Activated T-cell treated with anti-CD3 and anti-CD28 coated beads, Interleukin-2, amount 50 U/mL, for 72 hours (primary cell): ENCODE data around the gene TMEM45B. TPM values are rescaled to one million over a fixed set of nuclear protein-coding genes. Genes with fewer than 3 reads are reported as not detected.

Experiments used
- total RNA-seq, 2 donors: library from RNA; stranded (reverse); gene quantifications; one replicate each; pipeline ENCODE4 v1.2.3, GENCODE V29; 2022

TMEM45B gene
- total RNA-seq, 2 donors from 2014 or later: 2.5 to 3.3 TPM

Other genes starting within 250 kb of the TMEM45B start
- 10 to 100 TPM; 29.6 to 34.8 TPM for gene NFRKB, start 79.7 kb downstream of the TMEM45B start, total RNA-seq
- gene PRDM10, start 187.0 kb downstream of the TMEM45B start, total RNA-seq: 1 to 10 TPM; 5.4 to 5.5 TPM